HG02938 (cell line): ENCODE data around the gene EFCAB8.
"Not testable (repeated sequence)": the region's sequence is repeated elsewhere in the genome, so short reads cannot be mapped to it uniquely, and the experiment has no call there.

Experiments
- ATAC-seq: cut with Tn5 transposase; IDR thresholded peaks from one replicate; pipeline ENCODE4 v1.9.1; 2021; ENCODE audit warnings: mild to moderate bottlenecking, moderate library complexity; ENCODE audit not compliant: unreplicated experiment

The EFCAB8 gene

GRCh38 chr20:32970115-32970972 lies 111.6 kb downstream of the EFCAB8 start:
- ATAC-seq: no peak

- no peak for ATAC-seq
Observed at GRCh38 chr20:32970973-32971300, 112.2 kb downstream of the EFCAB8 start.

- peak; percentile 12 for ATAC-seq
Observed at GRCh38 chr20:32971703-32972161, 113.0 kb downstream of the EFCAB8 start.

- ATAC-seq: peak; percentile 87
Observed at GRCh38 chr20:32972181-32973076, 113.7 kb downstream of the EFCAB8 start.

GRCh38 chr20:32973077-32973717 lies 114.5 kb downstream of the EFCAB8 start:
- no peak for ATAC-seq

- not testable (repeated sequence) for ATAC-seq
Observed at GRCh38 chr20:32974204-32975064, 115.7 kb downstream of the EFCAB8 start.

GRCh38 chr20:32975121-32975520 lies 116.4 kb downstream of the EFCAB8 start:
- not testable (repeated sequence) for ATAC-seq

- no peak for ATAC-seq
Observed at GRCh38 chr20:32975698-32976674, 117.3 kb downstream of the EFCAB8 start.

- no peak for ATAC-seq
Observed at GRCh38 chr20:32976746-32977145, 118.0 kb downstream of the EFCAB8 start.

- ATAC-seq: no peak
Observed at GRCh38 chr20:32977281-32978008, 118.7 kb downstream of the EFCAB8 start.

GRCh38 chr20:32978009-32978335 lies 119.2 kb downstream of the EFCAB8 start:
- ATAC-seq: no peak

GRCh38 chr20:32979201-32979998 lies 120.7 kb downstream of the EFCAB8 start:
- no peak for ATAC-seq

GRCh38 chr20:32980131-32980941 lies 121.6 kb downstream of the EFCAB8 start:
- no peak for ATAC-seq

- no peak for ATAC-seq
Observed at GRCh38 chr20:32980990-32981389, 122.3 kb downstream of the EFCAB8 start.

- ATAC-seq: no peak
Observed at GRCh38 chr20:32982617-32983458, 124.1 kb downstream of the EFCAB8 start.

- ATAC-seq: no peak
Observed at GRCh38 chr20:32983459-32984112, 124.9 kb downstream of the EFCAB8 start.
